HG03520 (cell line): ENCODE data around the gene PRX.
A peak's percentile ranks its signal among the peaks of the same experiment; 100 is the strongest.

Source experiments
- ATAC-seq: cut with Tn5 transposase; IDR thresholded peaks from one replicate; pipeline ENCODE4 v1.9.1; 2021; ENCODE audit warnings: mild to moderate bottlenecking, moderate library complexity; ENCODE audit not compliant: unreplicated experiment

The PRX gene

GRCh38 chr19:40369797-40370196 is 43.4 kb downstream of the PRX start:
- no peak for ATAC-seq

- no peak for ATAC-seq
These were observed 45.4 kb downstream of the PRX start for GRCh38 chr19:40367577-40368434.

GRCh38 chr19:40366697-40367561 is 46.2 kb downstream of the PRX start:
- no peak for ATAC-seq

- no peak for ATAC-seq
These were observed 47.4 kb downstream of the PRX start for GRCh38 chr19:40365613-40366401.

- no peak for ATAC-seq
These were observed 48.2 kb downstream of the PRX start for GRCh38 chr19:40365010-40365409.

GRCh38 chr19:40363069-40363468 is 50.1 kb downstream of the PRX start:
- no peak for ATAC-seq

- no peak for ATAC-seq
These were observed 51.0 kb downstream of the PRX start for GRCh38 chr19:40362160-40362559.

GRCh38 chr19:40360708-40361241 is 52.4 kb downstream of the PRX start:
- ATAC-seq, result no peak

- ATAC-seq, result no peak
These were observed 53.0 kb downstream of the PRX start for GRCh38 chr19:40360020-40360707.

- ATAC-seq, result no peak
These were observed 54.4 kb downstream of the PRX start for GRCh38 chr19:40358773-40359172.

- no peak for ATAC-seq
These were observed 55.5 kb downstream of the PRX start for GRCh38 chr19:40357640-40358039.

GRCh38 chr19:40356681-40357595 is 56.2 kb downstream of the PRX start:
- ATAC-seq, result no peak

GRCh38 chr19:40355975-40356680 is 57.0 kb downstream of the PRX start:
- ATAC-seq, result no peak

GRCh38 chr19:40348961-40349507 is 64.1 kb downstream of the PRX start:
- no peak for ATAC-seq

- ATAC-seq, result peak; percentile 87
These were observed 64.9 kb downstream of the PRX start, which contains the start of the genes C19orf47 and PLD3 for GRCh38 chr19:40348125-40348913. Gene C19orf47, minus strand, starts transcription at chr19:40348397. Its CDS starts 6,540 bp downstream, at chr19:40341857. Gene PLD3, plus strand, starts transcription at chr19:40348695. Its CDS starts 17,789 bp downstream, at chr19:40366484.

- no peak for ATAC-seq
These were observed 68.8 kb downstream of the PRX start for GRCh38 chr19:40344422-40344821.
